K562 (cell line): ENCODE results near the gene UIMC1. TPM values are rescaled to one million over a fixed set of nuclear protein-coding genes. Genes with fewer than 3 reads are reported as not detected.

Experiments used
- ATAC-seq: fragments of 200-7000 bp; cut with Tn5 transposase; 3 replicates; pipeline ENCODE4 v1.9.1; 2020; ENCODE audit warnings: moderate library complexity
- BruUV-seq: library from RNA; stranded (reverse); fragments of 400-500 nt; replicated peaks from 2 replicates; lab custom pipeline; 2021; lab: Mats Ljungman, UMichigan
- CTCF ChIA-PET: fragments of 300-600 bp; formaldehyde crosslinking; extraction: SDS; loops from one replicate; lab custom pipeline; 2021; ENCODE audit warnings: low intra/inter-chr PET ratio; lab: Yijun Ruan, JAX
- POLR2A ChIA-PET: fragments of 300-600, 350-650 bp; sonication (Branson Sonifier 250); formaldehyde crosslinking; extraction: SDS; loops from one replicate; lab custom pipeline; 2021; ENCODE audit warnings: antibody characterized with exemption, inconsistent platforms; lab: Yijun Ruan, JAX
- DNase-seq, 4 experiments: peaks; one replicate each; pipeline versions ENCODE4 v3.0.0 to v3.0.0-alpha.2; 2011 to 2018; ENCODE audit warnings: low spot score in 3 of 4, mixed read lengths in 3 of 4; ENCODE audit errors: extremely low read depth in 1 of 4
- FAIRE-seq: peaks from 2 replicates; lab custom pipeline; 2011; peaks lifted over from hg19 to GRCh38; lab: Jason Lieb, UNC
- H2AFZ ChIP-seq: 2 replicates; pipeline ENCODE4 v1.6.0; 2011; ENCODE audit warnings: low read depth, low read length, control low read depth, inconsistent platforms
- H3K27ac ChIP-seq: fragments of 200-600 bp; 3 replicates; pipeline ENCODE4 v1.8.0; 2011; ENCODE audit warnings: low read depth, mild to moderate bottlenecking, control low read depth, inconsistent platforms, low read length, moderate library complexity, mixed read lengths; ENCODE audit errors: extremely low read depth
- H3K27me3 ChIP-seq, 2 experiments: fragments of 300-600 bp in 1 of 2; 2 replicates in 1 of 2; 3 replicates in 1 of 2; pipeline versions ENCODE4 v1.6.0 to v1.8.0; 2011; ENCODE audit warnings: inconsistent platforms in 2 of 2, low read length in 2 of 2, mild to moderate bottlenecking in 1 of 2, mixed read lengths in 1 of 2, moderate library complexity in 1 of 2; ENCODE audit not compliant: control insufficient read depth in 2 of 2, insufficient read depth in 2 of 2
- H3K36me3 ChIP-seq: fragments of 300-600 bp; 3 replicates; pipeline ENCODE4 v1.8.0; 2011; ENCODE audit warnings: mild to moderate bottlenecking, low read length, inconsistent platforms; ENCODE audit not compliant: control insufficient read depth, insufficient read depth
- H3K4me1 ChIP-seq, 2 experiments: fragments of 200-600 bp in 1 of 2; replicated peaks in 1 of 2; 2 replicates in 1 of 2; 3 replicates in 1 of 2; pipeline versions ENCODE4 v1.5.1 to v1.8.0; 2011; ENCODE audit warnings: inconsistent platforms in 2 of 2, low read length in 2 of 2, mild to moderate bottlenecking in 1 of 2, mixed read lengths in 1 of 2, moderate library complexity in 1 of 2; ENCODE audit not compliant: control insufficient read depth in 2 of 2, insufficient read depth in 2 of 2
- H3K4me2 ChIP-seq: 2 replicates; pipeline ENCODE4 v1.6.1; 2011; ENCODE audit warnings: low read length, control low read depth, inconsistent platforms, mixed read lengths; ENCODE audit not compliant: insufficient read depth
- H3K4me3 ChIP-seq: fragments of 200-600 bp; sonication (generic), shearing (Covaris generic); 2 replicates; pipeline ENCODE4 v1.5.1; 2016; ENCODE audit warnings: control low read depth, inconsistent platforms
- H3K79me2 ChIP-seq: fragments of 200-600 bp; 3 replicates; pipeline ENCODE4 v1.8.0; 2011; ENCODE audit warnings: low read length, inconsistent platforms; ENCODE audit not compliant: control insufficient read depth, insufficient read depth
- H3K9ac ChIP-seq, 2 experiments: 2 replicates each; pipeline versions ENCODE4 v1.6.0 to v1.6.1; 2011; ENCODE audit warnings: low read depth in 2 of 2, low read length in 2 of 2, control low read depth in 1 of 2, inconsistent platforms in 1 of 2, mild to moderate bottlenecking in 1 of 2, mixed read lengths in 1 of 2; ENCODE audit not compliant: insufficient read depth in 1 of 2
- H3K9me1 ChIP-seq: one replicate; pipeline ENCODE4 v1.6.0; 2011; ENCODE audit warnings: inconsistent platforms, mild to moderate bottlenecking, low read length, moderate library complexity; ENCODE audit not compliant: control insufficient read depth, insufficient read depth
- H3K9me3 ChIP-seq: replicated peaks from 2 replicates; pipeline ENCODE4 v1.5.1; 2011; ENCODE audit warnings: low read depth, low read length, inconsistent platforms; ENCODE audit not compliant: control insufficient read depth, insufficient read depth
- H4K20me1 ChIP-seq: replicated peaks from 2 replicates; pipeline ENCODE4 v1.6.1; 2011; ENCODE audit warnings: low read length, inconsistent platforms, mixed read lengths; ENCODE audit not compliant: control insufficient read depth, insufficient read depth
- BDP1 ChIP-seq: IDR thresholded peaks from 3 replicates; pipeline ENCODE4 v1.6.1; 2011; ENCODE audit not compliant: insufficient read length, insufficient read depth
- CTCFL ChIP-seq: IDR thresholded peaks from 2 replicates; pipeline ENCODE4 v1.6.1; 2011; ENCODE audit warnings: borderline replicate concordance, low read depth, mild to moderate bottlenecking, moderate library complexity, low read length; ENCODE audit not compliant: insufficient read depth, poor library complexity, severe bottlenecking
- E2F5 ChIP-seq: sonication (generic); formaldehyde crosslinking; IDR thresholded peaks from 2 replicates; pipeline ENCODE4 v1.8.0; 2022; ENCODE audit warnings: mild to moderate bottlenecking, missing genetic modification reagents
- GTF2F1 ChIP-seq: IDR thresholded peaks from 2 replicates; pipeline ENCODE4 v1.6.1; 2011; ENCODE audit warnings: low read depth, low read length, improper control_type of control experiment
- ILK ChIP-seq: fragments of 450-650 bp; IDR thresholded peaks from 2 replicates; pipeline ENCODE4 v1.6.1; 2016; ENCODE audit warnings: missing genetic modification characterization, low read depth, mild to moderate bottlenecking, missing compliant biosample characterization, moderate library complexity, borderline replicate concordance
- NR2C2 ChIP-seq, 2 experiments: fragments of 200-800 bp in 1 of 2; sonication (Bioruptor generic) in 1 of 2; sonication (generic) in 1 of 2; formaldehyde crosslinking in 1 of 2; IDR thresholded peaks; 2 replicates each; pipeline versions ENCODE4 v1.6.1 to v1.8.0; 2016 to 2022; ENCODE audit warnings: mild to moderate bottlenecking in 1 of 2, missing compliant biosample characterization in 1 of 2, missing genetic modification characterization in 1 of 2, missing genetic modification reagents in 1 of 2
- RREB1 ChIP-seq: fragments of 250-450 bp; sonication (Bioruptor Pico); IDR thresholded peaks from 2 replicates; pipeline ENCODE4 v1.4.0; 2020
- WGBS: fragments of 100-300 bp; shearing (Covaris generic); methylation state at CpG from one replicate; pipeline ENCODE4 v1.1.6; 2016; ENCODE audit warnings: low coverage, mixed read lengths; ENCODE audit not compliant: insufficient coverage; ENCODE audit errors: missing lambda C conversion rate; 5-methylcytosine and 5-hydroxymethylcytosine counted together
- in situ Hi-C: fragments of 300-500 bp; cut with MboI; formaldehyde crosslinking; loops from 4 replicates; pipeline ENCODE4 v1.15.0; 2018; ENCODE audit warnings: inconsistent platforms, mixed read lengths
- intact Hi-C: fragments of 100-400 bp; cut with micrococcal nuclease; formaldehyde crosslinking; loops from 2 replicates; pipeline ENCODE4 v1.14.2; 2022
- polyA plus RNA-seq, 8 experiments: library from polyadenylated mRNA; depleted of rRNA in 4 of 8; stranded (reverse) in 5 of 8; unstranded in 3 of 8; fragments of >200 nt; fragmentation: Nextera tagmentation in 2 of 8; fragmentation: Illumina TruSeq in 1 of 8; extraction: Ambion mirVana in 2 of 8; extraction: Trizol in 1 of 8; gene quantifications; 2 replicates each; pipeline versions ENCODE4 v1.2.1 to v1.2.3, GENCODE V29; 2011 to 2014; ENCODE audit warnings: inconsistent platforms in 1 of 8, missing spikeins in 1 of 8
- total RNA-seq, 7 experiments: library from RNA; depleted of rRNA in 6 of 7; stranded (reverse); fragments of >200 nt in 6 of 7; fragmentation: Illumina TruSeq in 2 of 7; extraction: Trizol in 2 of 7; gene quantifications; 2 replicates each; pipeline versions ENCODE4 v1.2.1 to v1.2.3, GENCODE V29; 2011 to 2021; ENCODE audit warnings: low replicate concordance in 1 of 7

UIMC1 gene
- total and polyA plus RNA-seq, 9 of the 15 experiments (the other 6 are each of a cell fraction or from before 2014, with no cell fraction given): 14.9 to 51.7 (median 36.8) TPM

GRCh38 chr5:176935017-176935416 lies 71.6 kb downstream of the UIMC1 start:
- Histone ChIP-seq H3K9ac (no peak overlapping the region), H3K9me1 (no peaks in the 10 kb centered on the region), H2AFZ (no peak overlapping the region), H3K4me2 (no peak overlapping the region), H3K4me1 (peaks cover 7 to 15% of the 10 kb centered on the region in 2 experiments; a peak in 3 of 5 replicates), H3K79me2 (no peaks in the 10 kb centered on the region), H3K4me3 (no peak overlapping the region), H4K20me1 (no peaks in the 10 kb centered on the region; the same call in 1 of the 2 replicates), H3K36me3 (peaks cover 78% of the 10 kb centered on the region), H3K27ac (no peak overlapping the region), H3K9me3 (no peaks in the 10 kb centered on the region), H3K27me3 (no peaks in the 10 kb centered on the region)
- intact Hi-C loops: no loop called here
- no TSS peak for BruUV-seq
- ATAC-seq: no peak
- in situ Hi-C loops: no loop called here
- CTCF ChIA-PET: no interaction called here
- FAIRE-seq: no peak
- 86% methylated on average over 1 of the region's 1 CpG for WGBS
- POLR2A ChIA-PET: no interaction called here
- no peak for DNase-seq
- TF ChIP-seq RREB1 (CRISPR knock-in tag): no peak
- TF ChIP-seq BDP1: no peak
- no peak for TF ChIP-seq NR2C2 (CRISPR knock-in tag; IDR thresholded peaks at IDR 0.05)
- no peak for TF ChIP-seq NR2C2 (tag; IDR thresholded peaks at IDR 0.05)
- no peak for TF ChIP-seq ILK (tag)
- TF ChIP-seq E2F5 (CRISPR knock-in tag): no peak
- no peak for TF ChIP-seq GTF2F1
- TF ChIP-seq CTCFL: no peak
